Gastrocnemius medialis (tissue), 4 donors: Measurements from ENCODE around the gene LMOD2. TPM values are rescaled to one million over a fixed set of nuclear protein-coding genes. Genes with fewer than 3 reads are reported as not detected.

Experiments
- ATAC-seq, 2 donors: fragments of 150-250 bp; one replicate each; pipeline ENCODE4 v1.9.1; 2016
- DNase-seq, 2 donors: peaks; one replicate each; pipeline ENCODE4 v3.0.0-alpha.2; 2019
- H3K27ac ChIP-seq, 4 donors: fragments of 200-600 bp; sonication (generic); 1 replicate in 1 of 4; 2 replicates in 3 of 4; pipeline ENCODE4 v1.5.1; 2016 to 2018; ENCODE audit warnings: mild to moderate bottlenecking in 2 of 4, moderate library complexity in 1 of 4
- H3K27me3 ChIP-seq, 3 donors: fragments of 200-600 bp; sonication (generic) in 2 of 3; 1 replicate in 1 of 3; 2 replicates in 2 of 3; pipeline versions ENCODE4 v1.5.1 to v1.6.0; 2016 to 2019; ENCODE audit warnings: mild to moderate bottlenecking in 1 of 3, moderate library complexity in 1 of 3
- H3K36me3 ChIP-seq, 2 donors: fragments of 200-600 bp; sonication (generic) in 1 of 2; one replicate each; pipeline ENCODE4 v1.5.1; 2017 to 2018
- H3K4me1 ChIP-seq, 2 donors: fragments of 200-600 bp; sonication (generic) in 1 of 2; one replicate each; pipeline ENCODE4 v1.5.1; 2016 to 2017; ENCODE audit warnings: mild to moderate bottlenecking in 2 of 2
- H3K4me3 ChIP-seq, 4 donors: fragments of 200-600 bp; sonication (generic) in 3 of 4; 1 replicate in 1 of 4; 2 replicates in 3 of 4; pipeline ENCODE4 v1.5.1; 2016 to 2019; ENCODE audit warnings: mild to moderate bottlenecking in 2 of 4
- H3K9me3 ChIP-seq, 3 donors: fragments of 200-600 bp; sonication (generic) in 2 of 3; 1 replicate in 1 of 3; 2 replicates in 2 of 3; pipeline ENCODE4 v1.5.1; 2016 to 2019
- CTCF ChIP-seq, 5 experiments: fragments of 450-650 bp in 3 of 5; fragments of 200-600 bp in 2 of 5; sonication (generic) in 2 of 5; IDR thresholded peaks in 4 of 5; conservative IDR thresholded peaks in 1 of 5; 1 replicate in 4 of 5; 2 replicates in 1 of 5; pipeline ENCODE4 v1.5.1; 2016 to 2019; ENCODE audit warnings: antibody characterized with exemption in 5 of 5, mild to moderate bottlenecking in 3 of 5, moderate library complexity in 3 of 5
- POLR2A ChIP-seq, 2 donors: fragments of 450-650 bp; IDR thresholded peaks; one replicate each; pipeline ENCODE4 v1.6.1; 2017; ENCODE audit warnings: antibody characterized with exemption in 2 of 2, mild to moderate bottlenecking in 2 of 2, moderate library complexity in 2 of 2
- in situ Hi-C, 4 donors: fragments of 200-750 bp; cut with MboI; loops; one replicate each; pipeline versions ENCODE4 v1.15.0 to v1.8.0; 2017; ENCODE audit warnings: low sequenced_read_pairs in 4 of 4
- intact Hi-C: fragments of 100-400 bp; cut with DNase I; formaldehyde crosslinking; loops from one replicate; pipeline ENCODE4 v1.15.1; 2023; ENCODE audit warnings: low total_unique reads
- total RNA-seq, 4 donors: library from RNA; depleted of rRNA; stranded (reverse); fragments of >200 nt; gene quantifications; one replicate each; pipeline versions ENCODE4 v1.1.0 to v1.2.3, GENCODE V29; 2016

The LMOD2 gene
- total RNA-seq, 4 donors from 2014 or later = 150 to 518 (median 314) TPM

DNA sequence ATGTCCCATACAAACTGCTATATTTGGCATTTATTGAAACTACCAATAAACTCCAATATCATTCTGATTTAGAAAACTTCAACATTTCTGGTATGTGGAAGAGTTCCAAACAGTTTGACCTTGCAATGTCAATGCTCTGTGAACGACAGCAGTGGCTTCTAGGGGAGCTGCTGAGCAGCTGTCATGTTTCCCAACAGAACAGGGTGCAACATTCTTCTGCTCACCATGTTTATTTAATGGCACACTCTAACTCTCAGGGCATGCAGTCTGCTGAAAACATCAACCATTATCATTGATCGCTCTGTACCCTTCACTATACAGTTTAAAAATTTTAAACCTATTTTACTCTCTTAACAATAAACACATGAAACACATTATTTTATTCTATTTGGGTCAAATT lies 25.9 kb downstream of the LMOD2 start:
- peaks cover 47 to 54% of the 10 kb centered on the region in 2 donors for H3K4me1 ChIP-seq
- intact Hi-C loops (loop anchor here (2.0 to 5.0 kb wide), 3 partner anchors 39 to 99 kb away; partner anchors contain the start of gene WASL), in situ Hi-C loops (loop anchor here (10.0 to 25.0 kb wide), 2 partner anchors 181 to 183 kb away; no protein-coding TSS in a partner anchor)
- peaks cover 0 to 8% of the 10 kb centered on the region in 2 donors for H3K36me3 ChIP-seq
- H3K4me3 ChIP-seq = no peak overlapping the region
- peak; percentile 67 to 89 for ATAC-seq
- DNase-seq = peak in 1 of 2 donors; percentile 64
- H3K9me3 ChIP-seq = no peaks in the 10 kb centered on the region
- TF ChIP-seq POLR2A (IDR thresholded peaks at IDR 0.05) (no peak), CTCF (IDR thresholded peaks at IDR 0.05 in 4 of 5, conservative IDR thresholded peaks at IDR 0.05 in 1 of 5) (no peak)
- peak overlapping the region; percentile 75 to 85 (median 80) for H3K27ac ChIP-seq
- no peaks in the 10 kb centered on the region for H3K27me3 ChIP-seq

DNA sequence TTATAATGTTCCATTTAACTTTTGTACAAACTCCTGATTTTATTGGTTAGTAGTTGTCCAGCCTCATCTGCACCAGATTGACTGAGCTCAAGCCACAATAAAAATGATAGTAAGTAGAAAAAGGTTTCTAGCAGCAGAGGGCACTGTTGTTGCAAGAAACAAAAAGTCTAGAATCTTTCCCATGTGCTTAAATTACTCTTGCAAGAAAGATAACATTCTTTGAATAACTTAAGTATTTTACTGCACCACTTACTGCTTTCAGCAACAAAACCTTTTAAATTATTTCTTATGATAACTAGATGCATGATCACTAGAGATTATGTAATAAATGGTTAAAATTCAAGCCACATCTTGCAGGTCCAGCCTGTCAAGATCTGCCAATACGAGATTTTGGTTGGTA lies 27.0 kb downstream of the LMOD2 start:
- intact Hi-C loops (loop anchor here (2.0 to 5.0 kb wide), 3 partner anchors 65 to 182 kb away; partner anchors contain the start of gene WASL), in situ Hi-C loops (loop anchor here (10.0 to 25.0 kb wide), 2 partner anchors 180 to 182 kb away; no protein-coding TSS in a partner anchor)
- peaks cover 47% of the 10 kb centered on the region in 2 donors for H3K4me1 ChIP-seq
- ATAC-seq = no peak
- no peak for TF ChIP-seq POLR2A (IDR thresholded peaks at IDR 0.05)
- TF ChIP-seq CTCF (IDR thresholded peaks at IDR 0.05 in 4 of 5, conservative IDR thresholded peaks at IDR 0.05 in 1 of 5) = peak; percentile 35 to 59 (median 45)
- H3K27ac ChIP-seq = peak overlapping the region in 3 of 4 donors; percentile 75 to 85 (median 82)
- H3K36me3 ChIP-seq = peaks cover 0 to 9% of the 10 kb centered on the region in 2 donors
- H3K4me3 ChIP-seq = no peak overlapping the region
- no peak for DNase-seq
- H3K9me3 ChIP-seq = no peaks in the 10 kb centered on the region
- no peaks in the 10 kb centered on the region for H3K27me3 ChIP-seq

- no peaks in the 10 kb centered on the region for H3K27me3 ChIP-seq
- H3K27ac ChIP-seq = no peak overlapping the region
- no peak overlapping the region for H3K4me3 ChIP-seq
- H3K36me3 ChIP-seq = peaks cover 0 to 19% of the 10 kb centered on the region in 2 donors
- ATAC-seq (no peak), DNase-seq (no peak)
- TF ChIP-seq POLR2A (IDR thresholded peaks at IDR 0.05) (no peak), CTCF (IDR thresholded peaks at IDR 0.05 in 4 of 5, conservative IDR thresholded peaks at IDR 0.05 in 1 of 5) (no peak)
- H3K9me3 ChIP-seq = no peaks in the 10 kb centered on the region
- in situ Hi-C loops = loop anchor here (10.0 to 25.0 kb wide), 2 partner anchors 175 to 178 kb away; no protein-coding TSS in a partner anchor
- intact Hi-C loops = no loop called here
- H3K4me1 ChIP-seq = peaks cover 8 to 9% of the 10 kb centered on the region in 2 donors
Observed at GRCh38 chr7:123687161-123687560, 31.5 kb downstream of the LMOD2 start.

- intact Hi-C loops = no loop called here
- no peak for DNase-seq
- no peaks in the 10 kb centered on the region for H3K27me3 ChIP-seq
- H3K4me3 ChIP-seq = no peak overlapping the region
- no peak for ATAC-seq
- peaks cover 2 to 4% of the 10 kb centered on the region in 2 donors for H3K4me1 ChIP-seq
- TF ChIP-seq POLR2A (IDR thresholded peaks at IDR 0.05) = no peak
- TF ChIP-seq CTCF (IDR thresholded peaks at IDR 0.05 in 4 of 5, conservative IDR thresholded peaks at IDR 0.05 in 1 of 5) = no peak
- no peak overlapping the region for H3K27ac ChIP-seq
- in situ Hi-C loops = loop anchor here (10.0 to 25.0 kb wide), 2 partner anchors 175 to 177 kb away; no protein-coding TSS in a partner anchor
- H3K36me3 ChIP-seq = peaks cover 0 to 25% of the 10 kb centered on the region in 2 donors
- no peaks in the 10 kb centered on the region for H3K9me3 ChIP-seq
Observed at GRCh38 chr7:123687727-123688126, 32.1 kb downstream of the LMOD2 start.
